AG09309 (cell line): ENCODE measurements around the gene PDE6A.

Experiments
- DNase-seq: peaks from one replicate; pipeline ENCODE4 v3.0.0-alpha.2; 2010; ENCODE audit warnings: low read depth
- H3K4me3 ChIP-seq: 2 replicates; pipeline ENCODE4 v1.5.1; 2011; ENCODE audit warnings: mild to moderate bottlenecking, low read depth, low read length, moderate library complexity; ENCODE audit not compliant: control insufficient read depth
- TF ChIP-seq, protein P1 (sequence below): IDR thresholded peaks from 2 replicates; pipeline ENCODE4 v1.5.1; 2011; ENCODE audit warnings: mild to moderate bottlenecking, low read depth, low read length, inconsistent platforms; ENCODE audit not compliant: insufficient read depth, control insufficient read depth; ENCODE audit errors: missing control alignments

PDE6A gene

DNA sequence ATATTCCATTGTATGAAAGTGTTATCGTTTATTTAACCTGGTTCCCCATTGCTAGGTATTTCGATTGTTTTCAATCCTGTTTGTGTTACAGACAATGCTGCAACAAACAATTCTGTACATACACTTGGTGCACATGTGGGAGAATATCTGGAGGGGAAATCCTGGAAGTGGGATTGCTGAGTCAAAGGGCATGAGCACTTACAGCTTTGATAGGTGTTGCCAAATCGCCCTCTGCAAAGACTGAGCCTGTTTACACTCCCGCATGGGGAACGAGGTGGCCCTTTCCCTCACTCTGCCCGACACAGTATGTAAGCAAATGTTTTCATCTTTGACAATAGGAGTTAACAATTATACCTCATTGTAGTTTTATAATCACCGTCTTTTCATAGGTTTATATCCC lies 66.2 kb downstream of the PDE6A start:
- no peak for DNase-seq
- TF ChIP-seq, protein P1, sequence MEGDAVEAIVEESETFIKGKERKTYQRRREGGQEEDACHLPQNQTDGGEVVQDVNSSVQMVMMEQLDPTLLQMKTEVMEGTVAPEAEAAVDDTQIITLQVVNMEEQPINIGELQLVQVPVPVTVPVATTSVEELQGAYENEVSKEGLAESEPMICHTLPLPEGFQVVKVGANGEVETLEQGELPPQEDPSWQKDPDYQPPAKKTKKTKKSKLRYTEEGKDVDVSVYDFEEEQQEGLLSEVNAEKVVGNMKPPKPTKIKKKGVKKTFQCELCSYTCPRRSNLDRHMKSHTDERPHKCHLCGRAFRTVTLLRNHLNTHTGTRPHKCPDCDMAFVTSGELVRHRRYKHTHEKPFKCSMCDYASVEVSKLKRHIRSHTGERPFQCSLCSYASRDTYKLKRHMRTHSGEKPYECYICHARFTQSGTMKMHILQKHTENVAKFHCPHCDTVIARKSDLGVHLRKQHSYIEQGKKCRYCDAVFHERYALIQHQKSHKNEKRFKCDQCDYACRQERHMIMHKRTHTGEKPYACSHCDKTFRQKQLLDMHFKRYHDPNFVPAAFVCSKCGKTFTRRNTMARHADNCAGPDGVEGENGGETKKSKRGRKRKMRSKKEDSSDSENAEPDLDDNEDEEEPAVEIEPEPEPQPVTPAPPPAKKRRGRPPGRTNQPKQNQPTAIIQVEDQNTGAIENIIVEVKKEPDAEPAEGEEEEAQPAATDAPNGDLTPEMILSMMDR, result no peak

DNA sequence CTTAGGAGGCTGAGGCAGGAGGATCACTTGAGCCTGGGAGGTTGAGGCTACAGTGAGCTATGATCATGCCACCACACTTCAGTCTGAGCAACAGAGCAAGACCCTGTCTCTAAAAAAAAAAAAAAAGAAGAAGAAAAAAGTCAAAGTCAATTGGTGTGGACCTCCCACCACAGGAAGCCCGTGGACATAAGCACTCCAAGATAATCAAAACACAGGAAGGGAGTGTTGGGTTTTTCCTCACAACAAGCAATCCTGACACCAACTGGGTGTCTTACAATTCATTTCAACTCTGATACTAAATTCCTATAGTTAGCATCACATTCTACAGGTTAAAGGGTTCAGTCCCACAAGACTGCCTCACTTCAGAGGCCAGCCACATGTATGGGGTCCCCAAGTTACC lies 70.7 kb downstream of the PDE6A start:
- no peak for DNase-seq

More for the DNA sequence above, 66.2 kb downstream of the PDE6A start:
- H3K4me3 ChIP-seq, result no peak overlapping the region

DNA sequence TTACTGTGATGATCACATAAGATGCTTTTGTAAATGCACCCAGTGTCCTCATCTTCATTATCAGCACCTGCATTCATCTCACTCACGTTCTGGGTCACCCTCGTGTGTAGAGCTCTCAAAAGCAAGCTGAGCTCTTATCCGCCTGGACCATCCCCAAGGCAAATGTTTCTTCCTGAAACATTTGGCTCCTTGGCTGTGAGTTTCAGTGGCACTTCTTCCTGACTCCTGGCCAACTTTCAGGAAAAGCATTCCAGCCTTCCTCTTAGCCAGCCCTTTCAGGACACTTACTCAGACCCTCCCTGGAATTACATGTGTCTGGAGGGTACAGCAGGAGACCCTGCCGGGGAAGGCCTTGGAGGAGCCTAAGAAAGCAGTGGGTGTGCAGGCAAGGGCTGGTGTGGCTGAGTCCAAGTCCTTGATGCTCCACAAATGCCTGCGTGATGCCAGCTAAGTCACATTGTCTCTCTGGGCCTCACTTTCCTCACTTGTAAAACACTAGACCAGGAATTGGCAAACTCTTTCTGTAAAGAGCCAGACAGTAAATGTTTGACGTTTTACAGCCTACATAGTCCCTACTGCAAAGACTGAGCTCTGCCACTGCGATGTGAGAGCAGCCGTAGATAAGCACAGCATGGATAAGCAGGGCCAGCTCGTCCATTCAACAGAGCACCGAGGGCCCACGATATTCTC lies 72.1 kb downstream of the PDE6A start:
- H3K4me3 ChIP-seq, result no peak overlapping the region
- no peak for DNase-seq
- TF ChIP-seq, protein P1, result no peak

More for the DNA sequence above, 70.7 kb downstream of the PDE6A start:
- no peak overlapping the region for H3K4me3 ChIP-seq
- TF ChIP-seq, protein P1, result no peak

DNA sequence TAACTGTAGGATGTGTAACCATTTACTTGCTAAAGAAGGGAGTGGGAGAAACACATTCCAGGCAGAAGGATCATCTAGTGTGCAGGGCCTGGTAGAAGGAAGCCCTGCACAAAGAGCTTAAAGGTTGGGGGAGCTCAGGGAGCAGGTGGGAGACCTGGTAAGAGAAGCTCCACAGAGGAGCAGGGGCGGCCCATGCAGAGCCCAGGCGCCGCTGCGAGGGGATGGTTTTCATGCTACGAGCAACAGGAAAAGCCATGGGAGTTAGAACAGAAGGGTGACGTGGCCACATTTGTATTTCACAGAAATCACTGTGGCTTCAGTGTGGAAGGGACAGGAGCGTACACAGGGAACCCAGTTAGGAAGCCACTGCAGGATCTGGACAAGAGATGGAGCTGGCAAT lies 73.1 kb downstream of the PDE6A start:
- TF ChIP-seq, protein P1, result no peak
- H3K4me3 ChIP-seq, result no peak overlapping the region
- no peak for DNase-seq

DNA sequence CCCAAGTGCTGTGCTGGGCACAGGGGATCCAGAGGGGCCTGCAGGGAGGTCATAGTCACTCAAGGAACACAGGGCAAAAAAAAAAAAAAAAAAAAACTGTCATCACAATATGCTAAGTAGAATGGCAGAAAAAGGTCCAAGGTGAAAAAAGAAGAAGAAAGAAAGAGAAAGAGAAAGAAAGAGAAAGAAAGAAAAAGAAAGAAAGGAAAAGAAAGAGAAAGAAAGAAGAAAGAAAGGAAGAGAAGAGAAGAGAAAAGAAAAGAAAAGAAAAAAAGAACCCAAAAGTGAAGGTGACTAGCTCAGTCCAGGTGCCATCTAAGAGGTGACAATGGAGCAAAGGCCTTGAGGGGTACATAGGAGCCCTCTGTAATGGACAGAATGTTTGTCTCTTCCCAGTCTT lies 73.9 kb downstream of the PDE6A start:
- H3K4me3 ChIP-seq, result no peak overlapping the region
- TF ChIP-seq, protein P1, result no peak
- no peak for DNase-seq

DNA sequence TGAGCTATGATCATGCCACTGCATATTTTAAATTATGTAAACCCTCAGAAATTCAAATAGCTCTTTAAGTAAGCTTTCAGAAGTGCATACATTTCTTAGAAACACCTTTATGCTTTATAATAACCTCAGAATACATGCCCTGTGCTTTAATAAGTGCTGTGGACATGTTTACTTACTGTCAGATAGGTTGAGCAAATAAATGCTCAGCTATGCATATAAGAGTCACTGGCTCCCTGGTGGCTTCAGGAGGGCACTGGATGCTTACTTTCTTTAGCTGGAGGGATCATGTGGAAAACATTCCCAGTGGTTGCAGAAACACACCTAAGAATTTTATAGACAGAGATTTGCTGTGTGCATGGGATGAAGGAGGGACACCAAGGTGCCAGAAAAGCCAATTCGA lies 74.4 kb downstream of the PDE6A start:
- no peak for DNase-seq
- H3K4me3 ChIP-seq, result no peak overlapping the region
- TF ChIP-seq, protein P1, result no peak
